Caki2 (cell line): ENCODE data around the gene NHLH2. TPM values are rescaled to one million over a fixed set of nuclear protein-coding genes. Genes with fewer than 3 reads are reported as not detected.

ENCODE experiments used
- DNase-seq: peaks from one replicate; pipeline ENCODE4 v3.0.0-alpha.2; 2015; ENCODE audit warnings: low read depth
- in situ Hi-C: cut with HindIII; loops from 2 replicates; pipeline ENCODE4 v1.10.0; 2016; ENCODE audit warnings: low sequenced_read_pairs, low pct_unique_long_range_greater_than_20kb, mixed read lengths
- total RNA-seq: library from RNA; depleted of rRNA; stranded (reverse); fragments of >200 nt; shearing (Covaris generic); gene quantifications from 2 replicates; pipeline ENCODE4 v1.2.3, GENCODE V29; 2014; ENCODE audit warnings: low replicate concordance; rRNA removed

The NHLH2 gene
- not detected in 2 replicates for total RNA-seq

DNA sequence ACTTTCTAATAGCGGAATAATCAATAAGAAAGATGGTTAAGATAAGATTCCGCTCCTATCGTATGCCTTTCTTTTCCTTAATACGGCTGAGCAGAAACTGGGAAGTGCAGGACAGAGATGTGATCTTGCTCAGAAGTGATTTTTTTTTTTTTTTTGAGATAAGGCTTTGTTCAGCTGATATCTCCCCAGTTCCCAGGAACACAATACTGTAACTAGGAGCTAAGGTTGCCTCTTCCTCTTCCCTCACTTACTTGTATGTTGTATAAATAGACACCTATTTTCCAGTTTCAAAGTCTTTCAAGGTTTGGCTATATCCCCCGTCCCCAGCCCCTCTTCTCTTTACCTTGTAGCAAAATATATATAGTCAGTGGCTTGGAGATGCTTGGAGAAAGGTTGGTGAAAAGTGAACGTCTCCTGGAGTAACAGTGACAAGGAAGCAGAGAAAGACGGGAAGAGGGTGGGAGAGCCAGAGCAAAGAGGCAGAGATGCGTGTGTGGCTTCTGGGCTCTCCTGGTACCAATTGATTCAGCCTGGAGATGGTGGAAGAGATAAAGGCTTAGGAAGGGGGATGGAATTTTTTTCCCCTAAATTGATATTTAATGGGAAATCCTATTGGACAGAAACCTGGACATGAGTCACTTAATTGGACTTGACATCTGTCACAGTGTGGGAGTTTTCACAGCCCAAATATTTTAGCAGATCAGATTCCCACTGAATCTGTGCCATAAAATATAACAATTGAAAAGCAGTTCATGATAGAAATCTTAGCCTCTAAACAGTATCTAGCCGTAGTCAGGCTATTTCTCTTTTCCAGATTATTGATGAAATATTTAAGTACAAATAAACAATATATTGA lies at the start of gene NHLH2:
NHLH2 (minus strand) TSS at position 522 of the 856 bp plus-strand sequence. CDS start 2,754 bp downstream, outside the sequence.
- DNase-seq: no peak
- in situ Hi-C loops: no loop called here

DNA sequence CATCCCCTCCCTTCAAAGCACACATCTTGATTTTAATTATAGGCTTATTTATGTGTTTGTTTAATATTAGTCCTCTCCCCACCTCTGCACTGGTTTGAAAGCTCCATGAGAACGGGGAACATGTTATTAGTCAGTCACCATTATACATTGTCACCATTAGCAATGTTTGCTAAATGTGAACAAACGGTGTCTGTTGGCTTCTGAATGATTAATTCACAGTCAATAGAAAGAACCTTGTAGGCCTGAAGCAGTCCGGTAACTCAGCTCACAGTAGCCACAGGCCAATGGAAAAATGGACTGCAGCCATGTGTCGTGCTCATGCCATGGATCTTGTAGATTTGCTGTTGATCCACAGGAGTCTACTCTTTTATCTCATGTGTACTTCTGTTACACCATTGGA lies 49.7 kb upstream of the NHLH2 start:
- in situ Hi-C loops: no loop called here
- DNase-seq: no peak

DNA sequence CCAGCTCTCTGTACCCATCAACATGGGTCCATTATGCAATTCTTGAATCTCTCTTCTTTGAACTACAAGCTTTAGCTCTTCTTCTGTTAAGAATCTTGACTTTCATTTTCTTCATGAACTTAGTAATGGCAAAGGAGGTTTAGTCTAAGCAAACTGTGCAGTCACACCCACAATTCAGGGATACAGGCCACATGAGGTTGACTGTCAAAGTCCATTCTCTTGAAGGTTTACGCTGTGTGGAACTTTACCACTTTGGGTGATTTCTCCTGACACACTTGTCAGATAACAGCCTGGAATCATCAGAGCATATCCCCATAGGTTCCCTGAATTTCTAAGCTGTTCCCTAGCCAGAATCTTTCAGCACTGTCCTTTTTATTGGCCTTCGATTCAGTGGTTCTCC lies 48.0 kb upstream of the NHLH2 start:
- no peak for DNase-seq
- in situ Hi-C loops: no loop called here

DNA sequence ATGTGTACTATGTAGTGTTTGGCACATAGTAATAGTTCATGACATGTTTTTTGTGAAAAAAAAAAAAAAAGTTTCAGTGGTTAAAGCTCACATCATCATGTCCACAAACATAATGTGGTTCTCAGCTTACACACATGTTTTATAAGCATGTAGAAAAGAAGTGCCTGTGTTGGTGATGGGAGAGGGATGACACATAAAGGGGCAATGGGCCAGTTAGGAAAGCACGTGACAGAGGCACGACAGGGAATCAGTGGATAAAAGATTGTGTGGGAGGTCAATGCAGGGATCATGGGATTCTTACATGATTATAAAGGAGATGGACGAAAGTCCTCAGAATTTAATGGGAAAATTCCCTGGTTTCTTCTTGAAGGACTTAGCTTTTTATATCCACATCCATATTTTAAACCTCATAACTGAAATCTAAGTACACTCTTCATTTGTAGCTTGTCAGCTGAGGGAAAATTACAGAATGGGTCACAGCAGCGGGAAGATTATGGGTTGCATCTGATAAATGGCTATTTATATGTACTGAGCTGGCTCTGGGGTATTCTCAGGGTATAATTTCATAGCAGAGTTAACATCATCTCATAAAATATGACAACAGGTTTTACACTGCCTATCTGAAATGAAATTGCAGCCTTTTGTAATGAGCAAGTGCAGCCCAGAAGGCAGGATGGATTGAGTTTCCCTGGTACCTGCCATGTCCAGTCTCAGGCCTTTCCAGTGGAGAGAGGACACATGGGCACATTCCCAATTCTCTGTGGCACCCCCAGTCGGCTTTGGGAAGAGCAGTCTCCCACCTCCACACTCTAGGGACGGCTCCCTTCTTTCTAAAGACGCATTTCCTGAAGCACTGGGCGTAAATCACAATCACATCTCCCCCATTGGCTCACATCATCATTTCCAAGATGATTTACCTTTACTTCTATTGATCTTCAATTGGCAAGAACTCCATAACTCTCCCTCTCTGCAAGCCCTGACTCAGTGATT lies 42.3 kb upstream of the NHLH2 start:
- in situ Hi-C loops: no loop called here
- DNase-seq: no peak

DNA sequence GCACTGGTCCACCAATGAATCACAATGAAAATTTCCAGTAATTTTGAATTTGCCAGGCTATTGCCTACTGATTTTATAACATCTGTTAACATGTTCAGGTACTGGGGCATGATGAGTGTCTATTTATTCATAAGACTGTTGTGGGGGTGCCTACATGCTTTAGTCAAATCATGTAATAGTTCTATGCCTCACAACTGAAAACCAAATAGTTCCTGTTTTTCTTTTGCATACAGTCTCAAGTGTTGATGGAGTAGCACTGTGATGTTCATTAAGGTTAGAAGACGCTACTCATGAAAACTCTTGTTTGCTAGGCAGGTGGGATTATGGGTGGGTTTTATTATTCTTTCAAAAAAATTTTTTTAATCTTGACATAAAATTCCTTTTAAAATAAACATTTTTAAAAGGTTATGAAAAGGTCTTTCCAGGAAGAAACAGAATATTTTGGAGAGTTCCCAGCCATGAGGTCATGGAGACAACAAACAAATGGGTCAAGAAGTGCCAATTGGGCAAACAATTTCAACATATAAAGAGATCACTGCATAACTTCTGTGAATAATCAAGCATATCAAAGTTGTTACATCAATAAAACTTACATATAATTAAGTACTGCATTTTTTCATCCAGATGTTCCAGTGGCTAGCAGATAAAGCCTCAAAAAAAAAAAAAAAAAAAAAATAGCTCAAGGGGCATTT lies 40.2 kb upstream of the NHLH2 start:
- in situ Hi-C loops: no loop called here
- DNase-seq: no peak

DNA sequence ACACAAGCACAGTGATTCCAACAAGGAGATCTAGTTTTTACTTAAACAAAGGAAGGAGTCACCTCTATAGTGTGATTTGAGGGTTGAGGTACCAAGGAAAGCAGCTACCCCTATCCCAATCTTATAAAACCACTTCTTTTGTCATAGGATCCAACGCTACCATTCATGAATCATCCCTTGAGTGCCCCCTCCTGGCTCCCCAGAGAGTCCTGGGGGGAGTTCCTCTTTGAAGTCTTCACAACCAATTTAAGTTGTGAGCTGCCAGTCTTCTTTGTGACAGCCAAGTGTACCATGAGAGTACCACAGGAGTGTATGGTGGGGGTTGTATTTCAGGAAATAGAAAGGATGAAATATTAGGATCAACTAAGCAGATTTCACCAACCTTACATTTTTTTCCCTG lies 39.1 kb upstream of the NHLH2 start:
- in situ Hi-C loops: no loop called here
- DNase-seq: no peak

DNA sequence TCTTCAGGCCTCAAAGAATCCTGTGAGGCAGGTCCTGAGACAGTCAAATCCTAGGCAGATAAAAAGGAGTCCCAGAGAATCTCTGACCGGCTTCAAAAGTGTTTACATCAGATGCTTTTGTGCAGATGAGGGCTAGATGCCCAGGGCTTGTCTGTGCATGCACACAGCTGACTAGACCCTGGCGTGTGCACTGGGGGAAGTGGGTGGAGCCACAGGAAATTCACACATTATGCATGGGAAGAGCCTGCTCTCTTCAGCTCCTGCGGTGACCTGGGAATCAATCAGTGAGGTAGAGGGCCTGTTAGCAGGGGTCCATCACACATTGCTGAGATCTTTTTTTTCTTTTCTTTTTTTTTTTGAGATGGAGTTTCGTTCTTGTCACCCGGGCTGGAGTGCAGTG lies 36.6 kb upstream of the NHLH2 start:
- in situ Hi-C loops: no loop called here
- no peak for DNase-seq

DNA sequence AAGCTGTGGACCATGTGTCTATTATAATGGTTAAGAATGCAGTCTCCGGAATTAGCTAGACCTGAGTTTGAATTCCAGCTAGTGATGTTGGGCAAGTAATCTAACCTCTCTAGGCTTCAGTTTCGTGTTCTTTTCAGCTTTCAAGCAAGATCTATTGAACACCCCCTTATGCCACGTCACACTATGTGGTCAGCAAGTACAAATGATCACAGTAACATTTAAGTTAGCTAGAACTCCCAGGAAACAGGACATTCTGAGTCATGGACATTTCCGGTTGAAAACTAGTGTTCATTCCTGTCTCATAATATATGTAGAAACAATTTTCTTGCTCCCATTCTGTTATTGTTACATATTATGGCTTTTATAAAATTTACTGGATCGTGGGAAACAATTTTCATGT lies 34.0 kb upstream of the NHLH2 start:
- DNase-seq: no peak
- in situ Hi-C loops: no loop called here

DNA sequence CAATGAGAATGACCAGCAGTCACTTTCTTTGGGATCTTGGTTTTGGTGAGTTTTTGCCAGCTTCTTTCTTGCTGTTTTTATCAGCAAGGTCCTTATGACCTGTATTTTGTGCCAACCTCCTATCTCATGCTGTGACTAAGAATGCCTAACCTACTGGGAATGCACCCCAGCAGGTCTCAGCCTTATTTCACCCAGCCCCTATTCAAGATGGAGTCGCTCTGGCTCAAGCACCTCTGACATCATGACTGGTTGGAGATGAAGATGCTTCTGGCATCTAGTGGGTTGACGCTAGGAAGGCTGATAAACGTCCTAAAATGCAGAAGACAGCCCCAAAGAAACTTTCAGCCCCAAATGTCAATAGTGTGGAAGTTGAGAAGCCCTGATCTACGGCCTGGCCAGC lies 33.6 kb upstream of the NHLH2 start:
- in situ Hi-C loops: no loop called here
- DNase-seq: no peak

DNA sequence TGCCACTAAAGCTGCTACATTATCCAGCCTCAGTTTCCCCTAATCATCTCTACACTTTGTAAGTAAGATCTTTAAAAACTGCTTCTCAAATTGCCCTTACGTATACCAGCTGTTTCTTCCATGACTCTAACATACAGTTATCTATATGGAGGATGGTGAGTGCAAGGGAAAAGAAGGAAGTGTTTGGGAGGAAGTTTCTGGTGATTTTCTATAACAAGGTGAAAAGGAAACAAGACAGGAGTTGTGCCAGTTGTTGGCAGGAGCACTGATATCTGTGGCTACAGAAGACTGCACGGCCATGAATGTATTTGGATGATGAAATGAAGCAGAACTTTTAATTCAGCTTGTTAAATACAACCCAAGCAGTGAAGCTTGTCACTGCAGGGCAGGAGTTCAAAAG lies 32.3 kb upstream of the NHLH2 start:
- in situ Hi-C loops: no loop called here

DNA sequence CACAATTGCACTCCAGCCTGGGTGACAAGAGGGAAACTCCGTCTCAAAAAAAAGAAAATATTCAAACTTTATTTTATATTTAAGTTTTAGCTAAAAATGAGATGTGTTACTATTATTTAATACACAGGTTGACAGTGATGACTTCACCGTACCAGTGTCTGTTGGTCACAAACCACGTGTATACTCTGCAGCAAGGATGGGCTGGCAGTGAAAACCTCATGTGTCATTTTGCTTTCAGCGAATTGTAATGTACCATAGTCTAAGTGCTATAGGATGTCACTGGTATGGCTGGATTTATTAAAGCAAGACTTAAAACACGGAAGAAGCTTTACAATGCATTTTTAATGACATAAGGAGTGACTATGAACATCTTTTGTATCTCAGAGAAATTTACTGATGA lies 28.1 kb upstream of the NHLH2 start:
- DNase-seq: no peak
- in situ Hi-C loops: no loop called here

More for the DNA sequence above, 32.3 kb upstream of the NHLH2 start:
- DNase-seq: no peak

DNA sequence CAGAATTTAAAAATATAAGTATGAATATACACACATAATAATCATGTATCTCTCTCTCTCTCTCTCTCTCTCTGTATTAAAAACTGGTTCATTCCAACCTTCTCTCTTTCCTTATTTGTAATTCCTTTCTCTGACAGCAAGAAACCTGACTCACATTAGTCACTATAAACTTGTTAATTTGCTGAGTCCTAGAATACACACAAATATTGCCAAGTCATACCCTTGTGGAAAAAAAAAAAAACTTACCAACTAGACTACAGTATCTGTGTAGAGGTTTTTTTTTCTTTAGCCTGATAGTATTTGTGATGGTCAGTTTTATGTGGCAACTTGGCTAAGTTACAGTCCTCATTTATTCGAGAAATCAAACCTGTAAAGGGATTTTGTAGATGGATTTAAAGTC lies 26.3 kb upstream of the NHLH2 start:
- in situ Hi-C loops: no loop called here
- DNase-seq: peak; percentile 45

DNA sequence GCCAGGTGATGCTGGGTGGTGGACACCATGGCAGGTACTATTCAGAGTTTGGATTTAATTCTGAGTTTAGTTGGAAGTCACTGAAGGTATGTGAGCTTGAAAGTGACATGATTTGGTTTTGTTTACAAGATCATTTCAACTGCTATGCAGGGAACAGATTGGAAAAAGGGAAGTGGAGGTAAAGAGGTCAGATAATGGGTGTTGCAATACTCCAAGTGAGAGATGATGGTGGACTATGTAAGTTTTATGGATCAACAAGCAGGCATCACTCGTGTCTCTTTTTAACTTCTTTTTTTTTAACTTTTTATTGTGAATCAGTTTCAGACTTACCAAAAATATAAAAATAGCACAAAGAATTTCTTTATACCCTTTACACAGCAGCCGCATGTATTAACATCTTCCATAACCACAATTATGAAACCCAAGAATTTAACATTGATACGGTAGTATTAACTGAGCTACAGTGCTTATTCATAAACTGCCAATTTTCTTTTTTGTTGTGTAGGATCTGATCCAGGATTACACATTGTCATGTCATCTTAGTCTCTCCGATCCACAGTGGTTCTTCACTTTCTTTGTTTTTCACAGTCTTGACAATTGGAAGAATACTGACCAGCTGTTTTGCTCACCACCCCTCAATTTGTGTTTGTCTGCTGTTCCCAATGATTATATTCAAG lies 24.9 kb upstream of the NHLH2 start:
- no peak for DNase-seq
- in situ Hi-C loops: no loop called here

DNA sequence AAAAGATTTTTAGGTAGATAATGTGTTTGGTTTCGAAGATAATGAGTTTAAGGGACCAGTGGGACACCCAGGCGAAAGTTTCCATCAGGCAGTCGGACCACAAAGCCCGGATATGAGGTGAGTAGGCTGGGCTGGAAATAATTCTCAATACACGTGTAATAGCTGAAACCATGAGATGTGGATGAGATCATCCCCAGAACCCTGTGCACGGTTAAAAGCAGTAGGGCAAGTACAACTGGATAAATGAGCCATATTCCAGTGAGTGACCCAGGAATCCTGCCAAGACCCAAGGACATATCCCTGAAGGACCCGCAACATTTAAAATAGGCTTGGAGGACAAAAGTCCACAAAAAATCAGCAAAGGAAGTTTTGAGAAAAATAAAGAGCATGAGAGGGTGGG lies 21.5 kb upstream of the NHLH2 start:
- DNase-seq: no peak
- in situ Hi-C loops: no loop called here

DNA sequence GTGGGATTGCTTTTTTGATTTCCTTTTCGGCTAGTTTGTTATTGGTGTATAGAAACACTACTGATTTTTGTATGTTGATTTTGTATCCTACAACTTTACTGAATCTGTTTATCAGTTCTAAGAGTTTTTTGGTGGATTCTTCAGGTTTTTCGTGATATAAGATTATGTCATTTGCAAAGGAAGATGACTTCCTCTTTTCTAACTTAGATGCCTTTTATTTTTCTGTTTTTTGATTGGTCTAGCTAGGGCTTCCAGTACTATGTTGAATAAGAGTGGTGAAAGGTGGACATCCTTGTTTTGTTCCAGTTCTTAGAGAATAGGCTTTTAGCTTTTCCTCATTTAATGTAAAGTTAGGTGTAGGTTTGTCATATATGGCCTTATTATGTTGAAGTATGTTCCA lies 13.1 kb upstream of the NHLH2 start:
- no peak for DNase-seq
- in situ Hi-C loops: no loop called here

DNA sequence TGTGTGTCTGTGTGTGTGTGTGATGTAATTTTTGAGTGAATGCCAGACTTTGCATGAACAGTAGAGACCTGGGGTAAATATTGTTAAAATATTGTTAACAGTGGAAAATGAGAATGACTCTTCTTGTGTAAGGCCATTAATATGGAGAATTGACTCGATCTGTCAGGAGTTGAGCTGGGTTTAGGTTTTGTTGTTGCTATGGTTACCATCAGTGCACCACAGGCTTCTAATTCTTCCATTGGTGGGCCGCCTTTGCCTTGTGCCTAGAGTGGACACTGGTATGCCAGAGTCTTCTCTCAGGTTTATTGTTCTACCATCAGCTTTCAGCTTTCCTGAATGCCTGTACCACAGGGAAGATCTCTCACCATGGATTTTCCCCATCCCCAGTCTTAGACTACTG lies 10.0 kb upstream of the NHLH2 start:
- no peak for DNase-seq
- in situ Hi-C loops: no loop called here

DNA sequence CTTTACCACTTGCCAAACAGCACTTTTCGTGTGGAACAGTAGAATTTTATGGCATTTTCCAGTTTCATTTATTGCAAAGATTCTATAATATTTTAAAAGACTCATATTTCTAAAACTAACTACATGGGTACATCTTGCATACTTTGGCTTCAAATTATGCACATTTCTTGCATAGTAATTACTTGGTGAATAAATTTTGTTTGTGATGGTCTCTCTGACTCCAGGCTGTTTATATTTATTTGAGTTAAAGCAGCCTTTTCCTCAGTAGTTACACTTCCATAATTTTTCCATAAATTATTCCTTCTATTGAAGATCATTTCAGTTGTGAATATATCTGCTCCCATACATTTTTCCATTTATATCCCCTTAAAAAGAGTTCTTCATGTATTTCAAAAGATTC lies 6.9 kb upstream of the NHLH2 start:
- no peak for DNase-seq
- in situ Hi-C loops: no loop called here

DNA sequence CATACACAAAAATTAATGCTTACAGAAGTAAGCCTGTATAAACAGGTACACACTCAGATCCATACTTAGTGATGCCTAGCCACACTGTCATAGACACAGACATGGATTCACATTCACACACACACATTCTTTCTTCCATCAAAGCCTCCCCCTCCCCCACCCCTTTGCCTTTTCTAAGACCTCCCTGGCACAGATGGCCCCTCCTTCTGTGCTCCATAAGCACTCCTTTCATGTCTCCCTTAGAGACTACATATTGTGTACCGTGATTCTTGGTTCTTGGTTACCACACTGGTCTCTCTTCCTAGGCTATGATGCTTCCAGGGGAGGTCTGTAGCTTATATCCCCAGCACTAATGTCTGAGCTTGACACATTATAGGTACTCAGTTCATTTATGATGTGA lies 2.0 kb upstream of the NHLH2 start:
- no peak for DNase-seq
- in situ Hi-C loops: no loop called here
